GM18511 (cell line): Measurements from ENCODE around the gene DUS3L.
A peak's percentile ranks its signal among the peaks of the same experiment; 100 is the strongest.

Experiments used
- ATAC-seq: cut with Tn5 transposase; IDR thresholded peaks from one replicate; pipeline ENCODE4 v1.9.1; 2021; ENCODE audit warnings: mild to moderate bottlenecking, moderate library complexity; ENCODE audit not compliant: unreplicated experiment

Gene DUS3L

GRCh38 chr19:5790559-5791520 is at the start of gene DUS3L:
Gene DUS3L (minus strand): TSS chr19:5791163. CDS start chr19:5791141, 22 bp downstream.
- ATAC-seq, result peak; percentile 93

GRCh38 chr19:5839065-5840017 is 48.4 kb upstream of the DUS3L start, which contains the start of gene FUT6:
Gene FUT6 (minus strand): TSS chr19:5839702. CDS start chr19:5832567, 7,135 bp downstream.
- ATAC-seq, result no peak

- ATAC-seq, result no peak
Observed at GRCh38 chr19:5838353-5839064, 47.5 kb upstream of the DUS3L start.

- no peak for ATAC-seq
Observed at GRCh38 chr19:5837761-5838352, 46.9 kb upstream of the DUS3L start.

- no peak for ATAC-seq
Observed at GRCh38 chr19:5832527-5833216, 41.7 kb upstream of the DUS3L start.

GRCh38 chr19:5832061-5832460 is 41.1 kb upstream of the DUS3L start:
- no peak for ATAC-seq

- ATAC-seq, result no peak
Observed at GRCh38 chr19:5831159-5831558, 40.2 kb upstream of the DUS3L start.

- no peak for ATAC-seq
Observed at GRCh38 chr19:5829567-5830310, 38.8 kb upstream of the DUS3L start.

GRCh38 chr19:5828661-5829566 is 38.0 kb upstream of the DUS3L start:
- no peak for ATAC-seq

- ATAC-seq, result peak; percentile 71
Observed at GRCh38 chr19:5827891-5828660, 37.1 kb upstream of the DUS3L start.

- ATAC-seq, result no peak
Observed at GRCh38 chr19:5827342-5827890, 36.5 kb upstream of the DUS3L start.

- ATAC-seq, result no peak
Observed at GRCh38 chr19:5826531-5827341, 35.8 kb upstream of the DUS3L start.

- no peak for ATAC-seq
Observed at GRCh38 chr19:5825178-5825577, 34.2 kb upstream of the DUS3L start.

GRCh38 chr19:5824751-5825150 is 33.8 kb upstream of the DUS3L start:
- no peak for ATAC-seq

- no peak for ATAC-seq
Observed at GRCh38 chr19:5823579-5824281, 32.8 kb upstream of the DUS3L start.
